ENCODE results near the gene ZNF202. TPM values are rescaled to one million over a fixed set of nuclear protein-coding genes. Genes with fewer than 3 reads are reported as not detected.

ZNF202 gene
- total RNA-seq, 2 donors from 2014 or later: 5.7 to 15.2 TPM

GRCh38 chr11:123678246-123678645 lies 63.2 kb downstream of the ZNF202 start:
- TF ChIP-seq POLR2AphosphoS5 (IDR thresholded peaks at IDR 0.05) (no peak), CTCF (IDR thresholded peaks at IDR 0.05) (no peak), POLR2A (IDR thresholded peaks at IDR 0.05) (no peak)
- Histone ChIP-seq H3K9me3 (no peaks in the 10 kb centered on the region), H3K27ac (no peak overlapping the region), H3K36me3 (no peaks in the 10 kb centered on the region), H3K27me3 (replicated peaks; ENCODE audit: insufficient read depth) (no peaks in the 10 kb centered on the region), H3K4me1 (replicated peaks) (no peaks in the 10 kb centered on the region), H3K4me3 (no peak overlapping the region)
- 74% methylated on average over 2 of the region's 2 CpGs for WGBS
- intact Hi-C loops (cut with DNase I): no loop called here
- DNase-seq (ENCODE audit: low spot score): no peak

GRCh38 chr11:123677510-123677909 lies 64.0 kb downstream of the ZNF202 start:
- intact Hi-C loops (cut with DNase I): no loop called here
- TF ChIP-seq CTCF (IDR thresholded peaks at IDR 0.05) (no peak), POLR2AphosphoS5 (IDR thresholded peaks at IDR 0.05) (no peak), POLR2A (IDR thresholded peaks at IDR 0.05) (no peak)

GRCh38 chr11:123674297-123674696 lies 67.2 kb downstream of the ZNF202 start:
- no peaks in the 10 kb centered on the region for H3K4me1 ChIP-seq (replicated peaks)
- H3K4me3 ChIP-seq: no peak overlapping the region
- no peaks in the 10 kb centered on the region for H3K9me3 ChIP-seq
- TF ChIP-seq POLR2AphosphoS5 (IDR thresholded peaks at IDR 0.05): no peak
- intact Hi-C loops (cut with DNase I): no loop called here
- no peak for DNase-seq (ENCODE audit: low spot score)
- no peaks in the 10 kb centered on the region for H3K36me3 ChIP-seq
- no peaks in the 10 kb centered on the region for H3K27me3 ChIP-seq (replicated peaks; ENCODE audit: insufficient read depth)
- no peak overlapping the region for H3K27ac ChIP-seq
- 42% methylated on average over 2 of the region's 2 CpGs for whole genome bisulfite sequencing

More at GRCh38 chr11:123677510-123677909, 64.0 kb downstream of the ZNF202 start:
- DNase-seq (ENCODE audit: low spot score): no peak
- Histone ChIP-seq H3K4me1 (replicated peaks) (no peaks in the 10 kb centered on the region), H3K36me3 (no peaks in the 10 kb centered on the region), H3K9me3 (no peaks in the 10 kb centered on the region), H3K4me3 (no peak overlapping the region), H3K27me3 (replicated peaks; ENCODE audit: insufficient read depth) (no peaks in the 10 kb centered on the region), H3K27ac (no peak overlapping the region)
- 39% methylated on average over 2 of the region's 2 CpGs for WGBS

Small RNAs within 50 kb of the gene (small RNA-seq; reads per million reads assigned to genes)
- gene RNU1-21P: 0 reads per million in 2 donors

Other genes starting within 250 kb of the ZNF202 start
- gene SCN3B, start 87.0 kb downstream of the ZNF202 start, total RNA-seq: 1 to 10 TPM; 2.5 to 3.5 TPM
- gene OR6X1, start 12.9 kb upstream of the ZNF202 start, total RNA-seq: not detected
- not detected for gene OR6M1, start 64.7 kb upstream of the ZNF202 start, total RNA-seq
- gene TMEM225, start 144.0 kb upstream of the ZNF202 start, total RNA-seq: 1 to 10 TPM in 1 of 2 donors, not detected in 1; 1.2 TPM
- gene OR8D4, start 160.5 kb upstream of the ZNF202 start, total RNA-seq: 1 to 10 TPM in 1 of 2 donors, not detected in 1; 1.5 TPM
- gene OR4D5, start 198.0 kb upstream of the ZNF202 start, total RNA-seq: not detected
- gene OR6T1, start 202.2 kb upstream of the ZNF202 start, total RNA-seq: not detected
- not detected for gene OR10S1, start 236.1 kb upstream of the ZNF202 start, total RNA-seq

Measured in prostate gland (tissue), 2 donors.